Measurements from ENCODE around the gene POLR1E. TPM values are rescaled to one million over a fixed set of nuclear protein-coding genes. Genes with fewer than 3 reads are reported as not detected.
A peak's percentile ranks its signal among the peaks of the same experiment; 100 is the strongest.

Gene POLR1E, protein sequence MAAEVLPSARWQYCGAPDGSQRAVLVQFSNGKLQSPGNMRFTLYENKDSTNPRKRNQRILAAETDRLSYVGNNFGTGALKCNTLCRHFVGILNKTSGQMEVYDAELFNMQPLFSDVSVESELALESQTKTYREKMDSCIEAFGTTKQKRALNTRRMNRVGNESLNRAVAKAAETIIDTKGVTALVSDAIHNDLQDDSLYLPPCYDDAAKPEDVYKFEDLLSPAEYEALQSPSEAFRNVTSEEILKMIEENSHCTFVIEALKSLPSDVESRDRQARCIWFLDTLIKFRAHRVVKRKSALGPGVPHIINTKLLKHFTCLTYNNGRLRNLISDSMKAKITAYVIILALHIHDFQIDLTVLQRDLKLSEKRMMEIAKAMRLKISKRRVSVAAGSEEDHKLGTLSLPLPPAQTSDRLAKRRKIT
- 34.7 TPM for total RNA-seq (ENCODE audit: insufficient read depth, low replicate concordance)

DNA sequence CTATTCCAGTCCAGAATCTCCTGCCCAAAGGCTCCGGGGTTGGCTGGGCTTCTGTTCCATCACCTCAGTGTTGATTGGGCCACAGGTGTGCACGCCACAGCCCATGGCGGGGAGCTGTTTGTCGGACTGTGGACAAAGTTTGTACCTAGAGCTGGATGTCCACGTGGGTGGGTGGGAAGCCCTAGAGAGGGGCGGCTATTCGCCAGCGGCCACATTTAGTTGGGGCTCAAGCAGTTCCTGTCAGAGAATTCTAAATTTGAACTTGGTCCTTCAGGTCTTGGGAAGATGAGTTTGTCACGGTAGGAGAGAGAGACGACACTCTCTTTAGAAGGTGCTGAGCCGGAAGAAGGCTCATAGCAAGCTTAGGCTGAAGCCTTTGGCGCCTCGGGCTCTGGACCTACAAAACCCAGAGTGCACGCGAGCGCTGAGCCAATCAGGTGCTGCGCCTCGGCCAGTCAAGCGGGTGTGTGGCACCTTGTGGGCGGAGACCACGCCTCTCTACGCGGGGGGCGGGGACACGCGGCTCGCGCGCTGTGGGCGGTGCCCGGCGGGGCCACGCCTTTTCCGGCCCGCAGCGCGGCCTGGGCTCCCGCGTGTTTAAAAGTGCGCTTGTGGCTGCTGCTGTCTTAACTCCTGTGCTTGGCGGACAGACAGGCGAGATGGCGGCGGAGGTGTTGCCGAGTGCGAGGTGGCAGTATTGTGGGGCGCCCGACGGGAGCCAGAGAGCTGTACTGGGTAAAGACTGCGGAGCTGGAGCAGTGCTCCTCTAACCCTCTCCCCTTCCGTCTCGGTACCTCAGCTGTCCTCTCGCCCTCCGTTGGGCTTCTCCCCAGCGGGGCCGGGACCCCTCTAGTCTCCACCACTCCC, at the start of gene POLR1E:
TSS of gene POLR1E (plus strand) at position 560 of the 867 bp plus-strand sequence. CDS start at position 660, 100 bp downstream.
- peak; percentile 93 for DNase-seq (ENCODE audit: low spot score)

DNA sequence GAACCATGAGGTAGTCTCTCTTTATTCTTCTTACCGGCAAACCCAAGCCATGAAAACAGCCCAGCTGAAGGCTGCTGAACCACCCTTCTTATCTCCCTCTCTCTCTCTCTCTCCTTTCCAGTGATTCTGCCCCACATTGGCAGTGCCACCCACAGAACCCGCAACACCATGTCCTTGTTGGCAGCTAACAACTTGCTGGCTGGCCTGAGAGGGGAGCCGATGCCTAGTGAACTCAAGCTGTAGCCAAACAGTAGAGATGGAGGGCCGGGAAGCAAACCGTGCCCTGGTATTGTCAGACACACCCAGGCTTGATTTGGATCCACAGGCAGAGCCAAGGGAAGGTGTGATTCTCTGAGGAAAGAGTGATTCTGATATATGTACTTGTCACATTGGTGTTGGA, 49.2 kb upstream of the POLR1E start:
- DNase-seq (ENCODE audit: low spot score), result no peak

DNA sequence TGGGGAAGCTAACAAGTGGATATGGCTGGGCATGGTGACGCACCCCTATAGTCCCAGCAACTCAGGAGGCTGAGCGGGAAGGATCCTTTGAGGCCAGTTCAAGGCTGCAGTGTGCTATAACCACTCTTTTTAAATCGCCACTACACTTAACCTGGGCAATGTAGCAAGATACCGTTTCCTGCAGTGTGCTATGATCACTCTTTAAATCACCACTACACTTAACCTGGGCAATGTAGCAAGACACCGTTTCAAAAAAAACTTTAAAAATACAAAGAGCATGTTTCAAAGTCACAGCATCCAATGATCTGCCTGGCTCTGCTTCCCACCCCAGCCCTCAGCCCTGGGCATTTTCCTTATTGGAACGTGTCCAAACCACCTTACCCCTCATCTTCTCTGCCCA, 48.7 kb upstream of the POLR1E start:
- no peak for DNase-seq (ENCODE audit: low spot score)

DNA sequence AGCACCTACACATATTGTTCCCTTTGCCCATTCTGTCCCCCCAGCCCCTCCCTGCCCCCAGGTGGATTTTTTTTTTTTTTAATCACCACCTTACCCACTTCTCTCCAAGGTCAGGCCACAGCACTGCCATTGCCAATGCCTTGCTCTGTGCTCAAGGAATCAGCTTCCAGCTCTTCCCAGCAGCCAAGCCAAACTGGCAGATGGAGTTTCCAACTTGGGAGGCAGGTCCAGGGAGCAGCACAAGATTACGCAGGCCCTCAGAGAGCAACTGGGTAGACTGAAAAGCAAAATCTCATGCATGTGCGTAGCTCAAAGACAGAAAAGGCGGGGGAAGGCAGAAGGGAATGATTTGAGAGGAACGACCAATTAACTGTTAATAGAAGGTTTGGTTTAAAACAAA, 48.1 kb upstream of the POLR1E start:
- no peak for DNase-seq (ENCODE audit: low spot score)

DNA sequence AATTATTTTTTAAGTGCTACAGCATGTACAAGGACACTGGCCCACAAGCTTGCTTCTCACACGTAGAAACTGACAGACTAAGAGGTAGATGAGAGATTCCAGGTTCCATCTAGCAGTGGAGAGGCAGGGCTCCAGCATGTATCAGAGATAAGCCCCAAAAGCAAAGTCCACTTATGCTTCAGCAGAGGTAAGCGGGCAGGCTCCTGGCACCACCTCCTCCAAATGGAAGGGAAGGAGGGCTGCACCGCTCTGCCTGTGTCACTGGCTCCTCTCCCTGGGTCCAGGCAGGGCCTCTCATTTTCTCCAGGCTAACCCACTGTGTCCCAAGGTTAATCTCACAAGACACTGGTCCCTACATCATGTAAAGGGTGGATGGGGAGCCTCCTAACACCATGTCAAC, 47.4 kb upstream of the POLR1E start:
- DNase-seq (ENCODE audit: low spot score), result no peak

DNA sequence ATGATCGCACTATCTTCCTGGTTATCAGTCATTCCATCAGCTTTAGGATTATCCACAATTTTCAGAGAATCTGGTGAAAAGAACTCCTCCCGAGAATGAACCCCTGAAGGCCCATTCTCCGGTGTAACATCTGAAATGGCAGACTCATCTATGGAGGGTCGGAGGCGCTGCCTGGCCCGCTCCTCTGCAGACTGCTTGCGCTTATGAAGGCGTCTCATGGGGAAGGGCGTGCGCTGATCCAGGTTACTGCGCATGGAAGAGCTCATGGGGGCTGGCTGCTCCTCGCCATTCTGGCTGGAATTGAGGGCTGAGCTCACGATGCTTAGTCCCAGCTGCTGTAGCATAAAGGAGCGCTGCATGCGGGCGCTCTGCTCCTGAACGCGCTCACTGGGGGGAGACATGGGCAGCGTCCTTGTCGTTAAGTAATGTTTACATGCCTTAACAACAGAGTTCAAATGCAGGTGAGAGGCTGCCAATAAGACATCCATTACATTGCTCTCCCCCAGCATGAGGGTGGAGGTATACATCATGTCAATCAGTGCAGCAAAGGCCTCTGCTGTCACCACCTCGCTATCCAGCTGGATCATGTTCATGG, 43.9 kb upstream of the POLR1E start:
- DNase-seq (ENCODE audit: low spot score), result no peak

DNA sequence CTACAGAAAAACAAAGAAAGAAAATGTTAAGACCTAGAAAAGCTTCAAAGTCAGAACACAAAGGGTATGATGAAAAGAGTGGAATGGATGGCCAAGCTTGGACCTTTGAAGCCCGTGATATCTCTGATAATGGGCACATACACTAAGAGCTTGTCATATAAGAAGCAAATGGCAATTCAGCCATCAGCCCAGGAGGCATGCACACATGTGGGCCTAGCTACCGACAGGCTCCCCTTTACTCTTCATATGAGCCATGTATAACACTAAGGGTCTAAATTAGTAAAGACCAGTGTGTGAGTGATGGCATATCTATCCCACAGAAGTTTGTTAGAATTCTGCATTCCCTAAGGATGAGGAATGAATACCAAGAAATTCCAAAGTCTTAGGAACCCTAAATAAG, 43.2 kb upstream of the POLR1E start:
- DNase-seq (ENCODE audit: low spot score), result no peak

DNA sequence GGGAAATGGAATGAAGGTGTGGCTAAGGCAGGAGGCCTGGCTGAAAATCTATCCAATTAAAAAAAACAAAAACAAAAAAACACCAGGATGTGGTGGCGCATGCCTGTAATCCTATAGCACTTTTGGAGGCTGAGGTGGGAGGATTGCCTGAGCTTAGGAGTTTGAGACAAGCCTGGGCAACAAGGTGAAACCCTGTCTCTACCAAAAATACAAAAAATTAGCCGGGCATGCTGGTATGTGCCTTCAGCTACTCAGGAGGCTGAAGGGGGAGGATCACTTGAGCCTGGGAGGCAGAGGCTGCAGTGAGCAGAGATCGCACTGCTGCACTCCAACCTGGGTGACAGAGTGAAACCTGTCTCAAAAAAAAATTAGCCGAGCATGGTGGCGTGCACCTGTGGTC, 42.2 kb upstream of the POLR1E start:
- DNase-seq (ENCODE audit: low spot score), result no peak

DNA sequence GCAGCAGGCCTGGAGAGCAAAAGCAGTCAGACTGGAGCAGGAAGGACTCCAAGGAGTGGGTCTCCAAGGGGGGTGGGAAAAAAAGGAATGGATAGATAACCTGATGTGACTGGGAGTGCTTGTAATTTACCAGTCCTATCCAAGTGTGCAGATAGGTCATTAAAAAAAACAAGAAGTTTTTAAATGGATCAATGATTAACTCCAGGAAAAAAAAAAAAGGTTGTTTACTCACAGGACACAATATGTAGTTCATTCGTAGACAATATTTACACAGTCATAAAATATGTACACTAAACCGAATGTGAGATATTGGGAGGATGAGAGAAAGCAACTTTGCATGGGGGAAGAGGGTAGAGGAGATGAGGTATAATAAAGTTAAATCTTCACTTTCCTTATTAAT, 40.9 kb upstream of the POLR1E start:
- no peak for DNase-seq (ENCODE audit: low spot score)

DNA sequence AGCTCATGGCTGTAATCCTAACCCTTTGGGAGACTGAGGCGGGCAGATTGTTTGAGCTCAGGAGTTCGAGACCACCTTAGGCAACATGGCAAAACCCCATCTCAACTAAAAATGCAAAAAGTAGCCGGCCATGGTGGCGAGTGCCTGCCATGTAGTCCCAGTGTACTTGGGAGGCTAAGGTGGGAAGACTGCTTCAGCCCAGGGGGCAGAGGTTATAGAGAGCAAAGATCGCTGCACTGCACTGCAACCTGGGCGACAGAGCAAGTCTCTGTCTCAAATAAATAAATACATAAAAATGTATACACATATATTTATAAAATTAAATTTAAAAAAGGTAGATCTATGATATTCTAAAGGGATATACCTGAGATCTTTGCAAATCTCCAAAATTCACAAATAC, 39.9 kb upstream of the POLR1E start:
- DNase-seq (ENCODE audit: low spot score), result no peak

DNA sequence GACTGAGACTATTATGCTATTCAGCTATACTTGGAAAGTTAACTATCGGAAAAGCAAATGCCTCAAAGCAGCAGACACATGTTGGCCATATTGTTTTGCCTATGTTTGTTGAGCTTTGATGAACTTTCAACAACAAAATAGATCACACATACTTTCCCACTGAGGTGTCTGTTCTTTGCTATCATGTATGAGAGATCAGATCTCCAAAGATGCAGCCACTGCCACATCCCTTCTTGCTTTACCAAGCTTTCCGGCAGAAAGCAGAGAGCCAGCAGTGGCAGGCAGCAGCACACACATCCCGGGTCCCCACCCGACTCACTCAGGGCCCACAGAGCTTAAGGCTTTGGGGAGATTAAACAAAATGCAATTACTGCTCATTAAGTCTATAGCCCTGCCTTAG, 39.3 kb upstream of the POLR1E start:
- no peak for DNase-seq (ENCODE audit: low spot score)

DNA sequence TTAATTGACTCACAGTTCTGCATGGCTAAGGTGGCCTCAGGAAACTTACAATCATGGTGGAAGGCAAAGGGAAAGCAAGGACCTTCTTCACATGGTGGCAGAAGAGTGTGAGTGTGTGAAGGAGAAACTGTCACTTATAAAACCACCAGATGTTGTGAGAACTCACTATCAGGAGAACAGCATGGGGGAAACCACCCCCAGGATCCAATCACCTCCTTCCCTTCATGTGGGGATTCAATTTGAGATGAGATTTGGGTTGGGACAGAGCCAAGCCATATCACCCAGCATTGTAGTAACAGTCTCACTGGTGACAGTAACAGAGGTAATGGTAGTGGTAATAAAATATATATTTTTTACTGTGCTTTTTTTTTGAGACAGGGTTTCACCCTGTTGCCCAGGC, 38.6 kb upstream of the POLR1E start:
- DNase-seq (ENCODE audit: low spot score), result no peak

DNA sequence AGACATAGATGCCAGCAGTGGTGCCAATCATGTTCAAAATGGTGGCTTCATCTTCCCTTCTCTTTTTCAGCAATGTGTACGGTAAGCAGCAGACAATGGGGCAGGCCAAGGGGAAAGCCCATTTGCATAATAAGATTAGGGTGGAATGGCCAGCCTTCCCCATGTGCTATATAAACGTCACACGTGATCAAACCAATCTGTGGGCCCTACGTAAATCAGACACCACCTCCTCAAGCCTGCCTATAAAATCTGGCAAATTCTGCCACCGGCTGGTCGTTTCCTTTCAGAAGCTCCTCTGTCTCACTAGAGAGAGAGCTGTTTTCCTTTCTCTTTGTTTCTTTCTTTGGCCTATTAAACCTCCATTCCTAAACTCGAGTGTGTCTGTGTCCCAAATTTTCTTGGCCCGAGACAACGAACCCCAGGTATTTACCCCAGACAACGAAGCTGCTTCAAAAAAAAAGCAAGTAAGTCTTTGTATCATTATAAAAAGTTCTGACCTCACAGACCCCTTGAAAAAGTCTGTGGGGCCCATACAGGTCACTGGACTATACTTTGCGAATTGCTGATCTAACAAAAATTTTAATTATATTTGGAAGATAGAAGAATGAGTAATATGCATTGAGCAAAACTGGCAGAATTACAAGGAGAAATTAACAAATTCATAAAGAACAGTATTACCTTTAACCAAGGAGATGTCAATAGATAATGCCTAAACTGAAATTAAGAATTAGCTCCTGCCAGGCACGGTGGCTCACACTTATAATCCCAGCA, 35.7 kb upstream of the POLR1E start:
- no peak for DNase-seq (ENCODE audit: low spot score)

DNA sequence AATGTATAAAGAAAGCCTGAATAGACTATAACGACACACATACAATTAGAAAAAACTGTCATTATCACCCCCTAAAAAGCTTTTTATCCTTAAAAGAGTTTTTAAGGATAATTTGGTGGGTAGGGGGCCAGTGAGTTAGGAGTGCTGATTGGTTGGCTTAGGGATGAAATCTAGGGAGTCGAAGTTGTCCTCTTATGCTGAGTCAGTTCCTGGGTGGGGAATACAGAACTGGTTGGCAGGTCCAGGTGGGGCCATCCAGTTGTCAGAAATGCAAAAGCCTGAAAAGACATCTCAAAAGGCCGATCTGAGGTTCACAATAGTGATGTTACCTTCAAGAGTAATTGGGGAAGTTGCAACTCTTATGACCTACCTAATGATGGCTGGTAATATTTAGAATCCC, 34.1 kb upstream of the POLR1E start:
- DNase-seq (ENCODE audit: low spot score), result no peak

DNA sequence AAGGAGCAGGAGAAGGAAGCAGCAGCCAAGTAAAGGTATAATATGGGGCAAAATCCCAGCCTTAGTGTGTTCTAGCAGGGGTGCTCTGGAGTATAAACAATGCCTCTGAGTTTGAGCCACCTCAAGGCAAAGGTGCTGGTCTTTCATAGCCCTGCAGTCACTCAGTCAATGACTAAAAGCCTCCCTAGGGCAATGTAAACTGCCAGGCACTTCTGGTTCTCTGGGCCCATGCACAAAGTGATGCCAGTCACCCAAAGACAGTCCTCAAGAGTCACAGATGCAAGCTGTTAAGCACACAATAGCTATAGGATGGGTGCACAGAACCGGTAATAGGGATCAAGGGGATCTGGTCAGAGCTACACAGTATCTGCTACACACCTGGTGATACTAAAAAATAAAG, 33.1 kb upstream of the POLR1E start:
- DNase-seq (ENCODE audit: low spot score), result no peak

DNA sequence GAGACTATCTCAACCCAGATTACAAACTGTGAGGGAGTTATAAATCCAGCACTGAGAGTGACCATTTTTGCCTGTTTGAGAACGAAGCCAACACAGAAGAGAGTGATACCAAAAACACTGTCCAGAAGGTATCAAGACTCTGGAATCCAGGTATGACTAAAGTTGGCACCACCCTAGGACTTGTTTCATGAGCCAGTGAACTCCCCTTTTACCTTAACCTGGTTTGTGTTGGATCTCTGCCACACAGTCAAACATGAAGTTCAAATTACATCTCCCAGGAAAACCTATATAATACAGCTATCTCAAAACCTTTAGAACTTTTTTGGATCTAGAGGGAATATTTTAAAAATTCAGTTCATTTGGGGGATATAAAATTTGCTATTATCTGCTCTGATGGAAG, 31.9 kb upstream of the POLR1E start:
- no peak for DNase-seq (ENCODE audit: low spot score)

DNA sequence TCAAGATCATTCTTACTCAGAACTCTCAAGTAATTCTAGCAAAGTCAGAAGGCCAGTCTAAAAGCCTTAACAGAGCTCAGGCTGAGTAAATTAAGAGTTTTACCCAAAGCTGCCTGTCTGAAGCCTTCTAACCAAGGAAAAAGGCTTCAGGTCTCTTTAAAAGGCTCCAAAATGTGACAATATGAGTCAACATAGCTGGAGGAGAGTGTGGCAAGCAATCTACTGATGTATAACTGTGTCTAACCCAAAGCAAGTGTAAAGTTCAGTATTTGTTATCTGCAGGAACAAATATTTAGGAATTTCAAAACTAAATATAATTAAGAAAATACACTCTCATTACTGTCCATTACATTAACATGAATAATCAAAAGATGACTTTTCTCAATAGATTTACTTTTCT, 31.5 kb upstream of the POLR1E start:
- DNase-seq (ENCODE audit: low spot score), result no peak

DNA sequence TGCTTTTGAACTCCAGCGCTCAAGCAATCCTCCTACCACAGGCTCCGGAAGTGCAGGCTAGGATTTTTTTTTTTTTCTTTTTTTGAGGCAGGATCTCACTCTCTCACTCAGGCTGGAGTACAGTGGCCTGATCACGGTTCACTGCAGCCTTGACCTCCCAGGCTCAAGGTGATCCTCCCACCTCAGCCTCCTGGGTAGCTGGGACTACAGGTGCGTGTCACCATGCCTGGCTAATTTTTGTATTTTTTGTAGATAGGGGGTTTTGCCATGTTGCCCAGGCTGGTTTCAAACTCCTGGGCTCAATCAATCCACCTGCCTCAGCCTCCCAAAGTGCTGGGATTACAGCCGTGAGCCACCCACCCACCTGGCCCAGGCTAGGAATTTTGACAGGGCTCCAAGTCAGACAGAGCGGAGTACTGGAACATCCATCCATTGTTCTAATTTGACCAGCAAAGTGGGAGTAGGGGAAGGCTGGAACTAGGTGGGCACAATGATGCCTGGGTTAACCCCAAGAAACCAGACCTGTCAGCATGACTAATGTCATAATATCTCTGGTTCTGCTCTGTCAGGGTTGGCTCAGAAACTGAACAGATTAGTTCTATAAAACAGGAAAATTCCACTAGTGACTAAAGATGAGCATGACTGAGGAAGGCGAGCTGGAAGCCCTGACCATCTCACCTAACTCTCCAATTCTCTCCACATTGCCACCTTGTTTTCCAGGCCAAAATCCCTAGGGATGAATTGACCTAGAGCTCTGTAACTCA, 29.7 kb upstream of the POLR1E start:
- DNase-seq (ENCODE audit: low spot score), result no peak

DNA sequence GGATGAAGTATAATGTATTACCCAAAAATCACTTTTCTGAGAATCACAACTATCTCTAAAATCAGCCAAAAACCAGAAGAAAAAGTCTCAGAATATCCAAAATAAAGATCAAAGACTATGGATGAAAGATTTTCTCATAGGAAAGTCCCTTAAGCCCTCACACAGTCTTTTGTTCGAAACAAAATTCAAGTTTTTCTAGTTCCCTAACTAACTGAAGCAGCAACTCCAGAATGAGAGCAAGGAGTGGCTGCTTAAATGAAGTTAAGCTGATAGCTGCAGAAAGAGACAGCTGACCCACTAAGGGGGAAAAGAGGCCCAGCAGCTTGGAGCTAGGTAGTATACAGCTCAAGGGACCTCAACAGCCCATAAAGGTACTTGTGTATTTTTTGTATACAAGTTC, 28.9 kb upstream of the POLR1E start:
- no peak for DNase-seq (ENCODE audit: low spot score)

DNA sequence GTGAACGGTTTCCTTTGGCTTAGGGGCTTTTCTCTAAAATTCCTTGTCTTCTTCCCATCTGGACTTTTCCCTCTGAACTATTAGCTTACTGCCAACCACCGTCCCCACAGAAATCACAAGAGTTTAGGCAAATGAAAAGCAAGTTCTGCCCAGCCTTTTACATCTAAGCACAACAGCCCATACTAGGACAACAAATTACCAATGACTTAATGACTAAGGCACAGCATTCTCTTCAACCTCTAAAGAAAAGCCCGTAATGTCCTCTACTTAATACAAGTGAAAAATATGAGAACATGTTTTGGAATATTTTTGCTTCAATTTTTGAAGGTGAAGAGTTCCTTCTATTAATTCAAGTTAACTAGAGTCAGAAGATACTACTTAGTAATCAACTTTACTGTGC, 21.7 kb upstream of the POLR1E start:
- no peak for DNase-seq (ENCODE audit: low spot score)
